ENCODE data around the gene LDB2.

The LDB2 gene

GRCh38 chr4:16852228-16852627, 46.2 kb downstream of the LDB2 start:
- H3K4me3 ChIP-seq (ENCODE audit: low read length), result no peak overlapping the region
- DNase-seq (ENCODE audit: low read depth, low spot score), result no peak

DNA sequence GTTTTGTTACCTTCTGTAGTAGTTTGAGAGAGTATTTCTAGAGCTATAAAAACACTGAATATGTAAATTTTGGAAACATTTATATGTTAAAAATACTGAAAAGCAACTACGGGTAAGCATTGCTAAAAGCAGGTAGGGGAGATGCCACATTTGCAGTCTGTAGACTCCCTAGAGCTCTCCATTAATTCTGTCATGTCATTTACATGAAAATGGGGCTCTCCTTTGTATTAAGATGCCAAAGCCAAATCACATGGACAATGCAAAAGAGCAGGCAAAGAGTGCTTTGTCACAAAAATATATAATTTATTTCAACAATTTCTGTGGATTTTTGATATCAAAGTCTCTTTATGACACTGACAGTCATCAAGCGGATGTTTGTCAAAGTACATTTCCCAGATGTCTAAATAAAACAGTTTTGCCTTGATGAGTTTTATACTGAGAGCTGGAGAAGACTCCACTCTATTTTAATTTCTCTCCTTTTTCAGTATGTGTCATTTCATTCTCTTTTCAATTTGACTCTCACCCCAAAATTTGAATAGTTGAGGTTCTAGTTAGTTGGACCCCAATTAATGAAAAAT, 51.8 kb downstream of the LDB2 start:
- H3K4me3 ChIP-seq (ENCODE audit: low read length), result no peak overlapping the region
- DNase-seq (ENCODE audit: low read depth, low spot score), result no peak

DNA sequence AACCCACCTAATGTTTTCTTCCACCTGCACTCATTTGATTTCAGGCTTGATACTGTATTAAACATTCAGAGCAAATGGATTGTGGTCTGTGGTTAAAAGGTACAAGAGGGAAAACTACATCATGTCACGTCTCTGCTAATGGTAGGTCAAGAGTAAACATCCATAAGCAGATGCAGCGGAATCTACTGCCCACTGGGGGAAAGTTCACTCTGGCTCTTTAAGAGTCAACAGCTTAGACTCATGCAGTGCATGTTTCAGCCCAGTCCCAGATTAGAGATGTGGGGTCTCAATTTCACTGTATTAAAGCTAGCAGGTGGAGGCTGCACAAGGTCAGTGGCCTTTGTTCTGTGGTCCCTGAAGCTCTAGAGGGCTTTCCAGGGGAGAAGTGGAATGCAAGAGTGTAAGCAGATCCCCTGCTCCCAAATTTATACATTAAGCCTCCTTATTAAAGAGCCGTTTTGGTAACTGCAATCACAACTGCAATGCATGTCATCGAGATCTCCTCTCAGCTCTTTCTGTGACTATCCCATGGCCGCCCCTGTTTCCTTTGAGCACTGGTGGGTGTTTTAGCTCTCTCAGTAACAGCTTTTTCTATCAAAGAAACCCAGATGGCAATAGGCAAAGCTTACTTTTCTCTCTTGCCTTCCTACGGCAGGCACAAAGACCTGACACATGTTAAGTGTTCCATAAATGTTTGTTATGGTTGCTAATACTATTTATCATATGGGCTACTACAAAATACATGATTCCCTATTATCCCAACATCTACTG, 53.4 kb downstream of the LDB2 start:
- no peak overlapping the region for H3K4me3 ChIP-seq (ENCODE audit: low read length)
- DNase-seq (ENCODE audit: low read depth, low spot score), result no peak

DNA sequence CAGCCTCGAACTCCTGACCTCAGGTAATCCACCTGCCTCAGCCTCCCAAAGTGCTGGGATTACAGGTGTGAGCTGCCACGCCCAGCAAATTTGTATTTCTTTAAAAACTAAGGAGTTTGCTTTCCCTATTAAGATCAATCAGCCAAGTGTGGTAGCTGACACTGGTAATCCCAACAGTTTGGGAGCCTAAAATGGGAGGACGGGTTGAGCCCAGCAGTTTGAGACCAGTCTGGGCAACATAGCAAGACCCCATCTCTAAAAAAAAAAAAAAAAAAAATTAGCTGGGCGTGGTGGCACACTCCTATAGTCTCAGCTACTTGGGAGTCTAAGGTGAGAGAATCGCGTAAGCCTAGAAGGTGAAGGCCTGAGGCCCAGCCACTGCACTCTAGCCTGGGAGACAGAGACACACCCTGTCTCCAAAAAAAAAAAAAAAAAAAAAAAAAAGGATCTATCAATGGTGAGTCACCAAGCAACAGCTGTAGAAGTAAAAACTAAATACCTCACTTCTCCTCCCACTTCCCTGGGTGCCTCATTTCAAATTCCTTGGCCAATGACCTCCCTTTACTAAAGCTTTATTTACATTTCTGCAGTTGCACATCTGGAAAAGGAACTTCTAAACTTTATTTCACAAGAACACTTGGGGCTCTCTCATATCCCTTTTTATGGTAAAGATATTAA, 54.5 kb downstream of the LDB2 start:
- H3K4me3 ChIP-seq (ENCODE audit: low read length), result no peak overlapping the region
- no peak for DNase-seq (ENCODE audit: low read depth, low spot score)

DNA sequence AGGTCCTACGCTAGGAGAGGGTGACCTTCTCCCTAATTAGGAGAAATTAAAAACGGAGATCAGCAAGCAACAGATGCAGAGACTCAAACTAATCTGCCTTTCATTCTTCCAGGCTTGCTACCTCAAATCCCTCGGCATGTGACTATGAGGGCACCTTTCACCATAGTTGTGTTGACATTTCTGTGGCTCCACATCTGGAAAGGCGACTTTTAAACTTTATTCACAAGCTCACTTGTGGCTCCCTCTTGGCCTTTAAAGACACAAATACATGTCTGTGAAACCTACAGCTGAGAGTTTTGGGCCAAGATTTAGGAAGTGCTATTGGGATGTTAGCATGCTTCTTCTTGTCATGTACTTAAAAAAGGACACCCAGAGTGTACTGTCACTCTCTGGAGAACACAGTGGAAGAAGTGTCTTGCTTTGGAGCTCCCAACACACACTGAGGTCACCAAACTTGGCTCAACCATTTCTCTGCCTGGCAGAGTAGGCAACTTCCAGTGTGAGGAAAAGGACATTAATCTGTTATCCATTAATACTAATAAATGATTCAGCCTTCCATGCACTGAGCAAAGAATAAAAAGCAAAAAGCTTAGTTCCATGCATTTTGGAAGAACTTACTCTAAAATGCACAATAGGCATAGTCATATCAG, 60.1 kb downstream of the LDB2 start:
- H3K4me3 ChIP-seq (ENCODE audit: low read length), result no peak overlapping the region
- DNase-seq (ENCODE audit: low read depth, low spot score), result no peak

GRCh38 chr4:16837475-16837874, 61.0 kb downstream of the LDB2 start:
- no peak overlapping the region for H3K4me3 ChIP-seq (ENCODE audit: low read length)
- no peak for DNase-seq (ENCODE audit: low read depth, low spot score)

- no peak overlapping the region for H3K4me3 ChIP-seq (ENCODE audit: low read length)
- no peak for DNase-seq (ENCODE audit: low read depth, low spot score)
Observed at GRCh38 chr4:16836324-16836723, 62.1 kb downstream of the LDB2 start.

DNA sequence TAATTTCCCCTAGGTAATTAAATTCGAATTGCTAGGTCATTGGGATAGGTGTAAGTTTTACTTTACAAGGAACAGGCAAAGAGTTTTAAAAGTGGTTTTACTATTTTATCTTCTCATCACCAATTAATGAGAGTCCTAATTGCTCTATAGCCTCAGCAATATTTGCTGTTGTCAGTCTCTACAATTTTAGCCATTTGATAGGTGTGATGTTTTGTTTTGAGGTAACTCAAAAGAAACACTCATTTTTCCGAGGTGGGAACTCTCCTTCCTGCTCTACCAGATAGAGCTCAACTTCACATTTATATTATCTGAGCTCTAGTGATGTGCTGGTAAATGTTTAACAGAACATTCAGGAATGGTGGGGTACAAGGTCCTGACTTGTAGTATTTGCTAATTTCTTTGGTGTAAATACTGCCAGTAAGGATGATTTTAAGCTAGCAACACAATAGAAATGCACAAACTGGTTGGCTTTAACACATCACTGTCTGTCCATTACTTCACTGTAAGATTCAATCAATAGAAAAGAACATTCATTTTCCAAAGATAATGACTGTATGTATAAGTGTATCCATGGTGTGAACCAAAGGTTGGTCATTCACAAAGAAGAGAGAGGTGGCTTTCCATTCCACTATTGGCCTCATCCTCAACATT, 62.7 kb downstream of the LDB2 start:
- H3K4me3 ChIP-seq (ENCODE audit: low read length), result no peak overlapping the region
- DNase-seq (ENCODE audit: low read depth, low spot score), result no peak

- no peak overlapping the region for H3K4me3 ChIP-seq (ENCODE audit: low read length)
- no peak for DNase-seq (ENCODE audit: low read depth, low spot score)
Observed at GRCh38 chr4:16834814-16835213, 63.6 kb downstream of the LDB2 start.

GRCh38 chr4:16833722-16834121, 64.7 kb downstream of the LDB2 start:
- no peak for DNase-seq (ENCODE audit: low read depth, low spot score)
- no peak overlapping the region for H3K4me3 ChIP-seq (ENCODE audit: low read length)

DNA sequence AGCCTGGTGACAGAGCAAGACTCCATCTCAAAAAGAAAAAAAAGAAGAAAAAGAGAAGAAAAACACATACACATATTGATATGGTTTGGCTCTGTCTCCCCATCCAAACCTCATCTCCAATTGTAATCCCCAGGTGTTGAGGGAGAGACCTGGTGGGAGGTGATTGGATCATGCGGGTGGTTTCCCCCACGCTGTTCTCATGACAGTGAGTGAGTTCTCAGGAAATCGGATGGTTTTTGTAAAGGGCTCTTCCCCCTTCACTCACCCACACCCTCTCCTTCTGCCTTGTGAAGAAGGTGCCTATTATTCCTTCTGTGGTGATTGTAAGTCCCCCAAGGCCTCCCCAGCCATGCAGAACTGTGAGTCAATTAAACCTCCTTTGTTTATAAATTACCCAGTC, 68.4 kb downstream of the LDB2 start:
- H3K4me3 ChIP-seq (ENCODE audit: low read length), result no peak overlapping the region
- no peak for DNase-seq (ENCODE audit: low read depth, low spot score)

DNA sequence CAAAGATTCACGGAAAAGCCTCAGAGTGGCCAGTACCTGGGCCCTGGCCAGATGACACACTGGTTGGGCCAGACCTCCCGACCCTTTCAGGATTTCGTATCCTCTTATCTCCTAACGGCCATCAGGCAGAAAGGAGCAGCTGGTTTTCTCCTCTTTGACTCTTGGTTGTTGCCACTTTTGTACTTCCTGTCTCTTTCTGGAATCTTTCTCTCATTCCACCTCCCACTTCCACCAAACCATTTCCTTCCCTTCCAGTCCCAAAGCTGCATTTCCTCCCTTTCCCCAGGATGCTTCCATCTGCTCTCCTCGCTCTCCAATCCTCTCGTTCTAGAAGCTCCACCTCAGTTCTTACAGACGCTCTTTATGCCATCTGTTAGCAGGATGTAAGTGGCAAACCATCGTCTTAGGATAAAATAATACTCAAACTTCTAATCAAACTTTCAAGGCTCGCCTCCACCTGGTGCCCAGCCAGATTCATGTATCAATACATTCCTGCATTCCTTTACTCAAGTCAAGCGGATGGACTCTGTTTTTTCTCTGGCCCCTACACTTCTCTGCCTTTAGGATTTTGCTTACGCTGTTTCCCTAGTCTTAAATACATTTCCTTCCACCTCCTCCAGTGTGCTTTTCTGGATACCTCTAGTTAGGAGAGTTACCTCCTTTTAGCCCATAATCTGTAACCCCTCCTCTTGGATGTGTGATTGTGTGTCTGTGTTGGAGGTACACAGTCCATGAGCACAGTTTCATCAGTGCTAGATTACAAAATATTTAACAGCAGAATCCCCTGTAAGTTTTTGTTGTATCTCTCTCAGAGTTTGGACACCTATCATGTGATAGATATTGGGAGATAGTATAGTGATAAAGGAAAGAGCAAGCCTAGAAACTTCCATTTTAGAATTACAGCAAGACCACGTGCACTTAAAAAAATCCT, 70.4 kb downstream of the LDB2 start:
- no peak for DNase-seq (ENCODE audit: low read depth, low spot score)
- H3K4me3 ChIP-seq (ENCODE audit: low read length), result no peak overlapping the region

DNA sequence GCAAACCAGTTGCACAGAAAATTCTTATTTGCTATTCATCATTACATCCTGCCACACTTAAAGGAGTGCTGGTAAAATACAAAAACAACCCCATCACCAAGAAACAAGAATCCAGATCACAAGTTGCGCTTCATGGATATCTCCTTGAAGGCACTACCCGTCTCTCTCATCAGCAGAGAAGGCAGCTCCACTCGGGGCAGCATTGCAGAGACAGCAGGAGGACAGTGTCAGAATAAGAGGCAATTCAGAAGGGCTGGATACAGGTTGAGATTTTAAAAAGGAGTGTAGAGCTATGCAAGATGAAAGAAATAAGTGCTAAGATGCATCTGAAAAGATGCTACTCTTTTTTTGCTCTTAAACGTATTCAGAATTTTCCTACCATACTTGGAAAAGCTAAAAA, 71.4 kb downstream of the LDB2 start:
- H3K4me3 ChIP-seq (ENCODE audit: low read length), result no peak overlapping the region
- no peak for DNase-seq (ENCODE audit: low read depth, low spot score)

GRCh38 chr4:16826406-16826910, 72.0 kb downstream of the LDB2 start:
- no peak overlapping the region for H3K4me3 ChIP-seq (ENCODE audit: low read length)
- no peak for DNase-seq (ENCODE audit: low read depth, low spot score)

DNA sequence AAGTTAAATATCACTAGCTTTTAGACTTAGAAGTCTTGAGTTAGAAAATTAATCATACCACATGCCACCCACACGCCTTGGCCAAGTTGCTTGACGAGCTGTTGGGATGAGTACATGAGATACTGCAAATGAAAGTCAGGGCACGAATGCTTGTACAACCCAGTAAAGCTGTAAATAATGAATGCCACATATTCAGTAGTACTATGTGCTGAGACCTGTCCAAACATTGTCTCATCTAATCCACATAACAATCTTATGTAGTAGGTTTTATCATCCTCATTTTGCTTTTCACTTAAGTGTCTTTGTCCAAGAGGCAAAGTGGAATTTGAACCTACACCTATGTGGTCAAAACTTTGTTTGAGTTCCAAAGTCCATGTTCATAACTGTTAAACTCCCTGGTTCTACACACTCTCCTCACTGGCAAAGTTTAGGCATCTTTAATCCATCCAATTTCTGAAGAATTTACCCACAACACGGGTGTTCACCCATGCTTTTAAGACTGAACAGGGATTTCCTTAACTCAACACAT, 74.1 kb downstream of the LDB2 start:
- DNase-seq (ENCODE audit: low read depth, low spot score), result no peak
- H3K4me3 ChIP-seq (ENCODE audit: low read length), result no peak overlapping the region

DNA sequence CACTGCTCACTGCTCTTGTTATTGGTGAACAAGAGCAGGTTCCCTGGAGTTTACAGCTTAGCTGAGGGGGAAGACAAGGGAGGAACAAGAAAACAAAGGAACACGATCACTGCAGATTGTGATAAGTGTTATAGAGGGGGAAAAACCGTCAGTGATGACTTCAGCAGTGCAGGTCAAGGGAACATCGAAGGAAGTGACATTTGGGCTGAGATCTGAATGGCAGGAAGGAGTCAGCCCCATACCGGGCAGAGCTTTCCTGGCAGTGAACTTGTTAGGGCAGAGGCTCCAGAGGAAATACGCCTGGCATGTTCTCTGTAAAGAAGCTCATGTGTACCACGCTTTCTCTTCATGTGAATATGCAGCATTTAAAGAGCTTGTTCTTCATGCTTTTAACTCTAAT, 78.1 kb downstream of the LDB2 start:
- H3K4me3 ChIP-seq (ENCODE audit: low read length), result no peak overlapping the region
- no peak for DNase-seq (ENCODE audit: low read depth, low spot score)

- DNase-seq (ENCODE audit: low read depth, low spot score), result no peak
- H3K4me3 ChIP-seq (ENCODE audit: low read length), result no peak overlapping the region
Observed at GRCh38 chr4:16819652-16820051, 78.8 kb downstream of the LDB2 start.

DNA sequence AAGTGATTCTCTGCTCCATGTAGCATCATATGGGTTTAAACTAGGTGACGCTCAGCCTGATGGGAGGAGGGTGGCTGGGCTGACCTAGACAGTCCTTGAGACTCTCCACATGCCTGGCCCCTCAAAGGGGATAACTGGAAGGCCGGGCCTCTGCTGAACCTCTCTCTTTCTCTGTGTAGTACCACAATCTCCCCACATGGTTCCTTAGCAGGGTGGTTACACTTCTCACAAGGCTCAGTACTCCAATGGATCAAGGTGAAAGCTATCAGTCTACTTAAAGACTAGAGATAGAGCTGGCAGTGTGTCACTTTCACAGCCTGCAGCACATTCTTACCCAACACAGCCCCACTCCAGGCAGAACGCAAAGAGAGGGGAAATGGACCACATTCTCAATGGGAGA, 80.4 kb downstream of the LDB2 start:
- H3K4me3 ChIP-seq (ENCODE audit: low read length), result no peak overlapping the region

More for the DNA sequence above, 80.4 kb downstream of the LDB2 start:
- DNase-seq (ENCODE audit: low read depth, low spot score), result no peak

All from Jurkat, Clone E6-1 (cell line).